Measurements from ENCODE around the gene TGFBR3L.

Gene TGFBR3L

GRCh38 chr19:7914598-7915045 lies at the start of gene TGFBR3L:
Gene TGFBR3L (plus strand): TSS chr19:7914830.
- no peak for DNase-seq

- no peak for DNase-seq
Observed at GRCh38 chr19:7865262-7865911, 49.2 kb upstream of the TGFBR3L start.

GRCh38 chr19:7866399-7867091 lies 48.1 kb upstream of the TGFBR3L start:
- DNase-seq = no peak

- DNase-seq = no peak
Observed at GRCh38 chr19:7867092-7867844, 47.4 kb upstream of the TGFBR3L start.

- DNase-seq = no peak
Observed at GRCh38 chr19:7868326-7868670, 46.3 kb upstream of the TGFBR3L start.

- no peak for DNase-seq
Observed at GRCh38 chr19:7868671-7869452, 45.8 kb upstream of the TGFBR3L start.

GRCh38 chr19:7869453-7869909 lies 45.1 kb upstream of the TGFBR3L start:
- DNase-seq = no peak

- peak in 1 of 2 experiments; percentile 35 for DNase-seq
Observed at GRCh38 chr19:7869910-7870511, 44.6 kb upstream of the TGFBR3L start.

- peak; percentile 30 to 35 for DNase-seq
Observed at GRCh38 chr19:7870571-7871436, 43.8 kb upstream of the TGFBR3L start.

- peak; percentile 64 to 74 for DNase-seq
Observed at GRCh38 chr19:7871437-7872305, 43.0 kb upstream of the TGFBR3L start.

GRCh38 chr19:7872306-7873204 lies 42.1 kb upstream of the TGFBR3L start:
- no peak for DNase-seq

- DNase-seq = no peak
Observed at GRCh38 chr19:7873304-7874075, 41.1 kb upstream of the TGFBR3L start.

GRCh38 chr19:7874076-7874896 lies 40.3 kb upstream of the TGFBR3L start, which contains the start of gene PRR36:
Gene PRR36 (minus strand): TSS chr19:7874390. CDS start chr19:7873689, 701 bp downstream.
- DNase-seq = peak; percentile 73 to 78

GRCh38 chr19:7874897-7875273 lies 39.7 kb upstream of the TGFBR3L start:
- DNase-seq = no peak

GRCh38 chr19:7877249-7877836 lies 37.3 kb upstream of the TGFBR3L start:
- DNase-seq = no peak

- no peak for DNase-seq
Observed at GRCh38 chr19:7879111-7879807, 35.4 kb upstream of the TGFBR3L start.

Data from NCI-H1930 (cell line).